Progenitor cell of endocrine pancreas (in vitro differentiated cells): Measurements from ENCODE around the gene CCL11. TPM values are rescaled to one million over a fixed set of nuclear protein-coding genes. Genes with fewer than 3 reads are reported as not detected.

Experiments used
- DNase-seq: peaks from one replicate; pipeline ENCODE4 v3.0.0; 2021; ENCODE audit warnings: low spot score; ENCODE audit not compliant: unreplicated experiment
- H3K27ac Mint-ChIP-seq: 2 replicates; pipeline ENCODE4 v1.8.0; 2021; ENCODE audit warnings: mild to moderate bottlenecking, moderate library complexity, mixed read lengths
- H3K27me3 Mint-ChIP-seq: 2 replicates; pipeline ENCODE4 v1.8.0; 2021; ENCODE audit warnings: mixed read lengths
- H3K36me3 Mint-ChIP-seq: 2 replicates; pipeline ENCODE4 v1.8.0; 2022; ENCODE audit warnings: mixed read lengths; ENCODE audit not compliant: insufficient read depth
- H3K4me1 Mint-ChIP-seq: 2 replicates; pipeline ENCODE4 v1.8.0; 2021; ENCODE audit warnings: low read depth, mixed read lengths
- H3K4me3 Mint-ChIP-seq: 2 replicates; pipeline ENCODE4 v1.8.0; 2021; ENCODE audit warnings: low read depth, mild to moderate bottlenecking, moderate library complexity, mixed read lengths
- H3K9me3 Mint-ChIP-seq: 2 replicates; pipeline ENCODE4 v1.8.0; 2021; ENCODE audit warnings: low read depth, mixed read lengths
- total RNA-seq: library from RNA; stranded (reverse); gene quantifications from 2 replicates; pipeline ENCODE4 v1.2.1, GENCODE V29; 2021
- TF ChIP-seq, protein P1 (sequence below): fragments of 200-600 bp; sonication (generic); IDR thresholded peaks from one replicate; pipeline ENCODE4 v1.5.0; 2021; ENCODE audit warnings: antibody characterized with exemption, mild to moderate bottlenecking; ENCODE audit not compliant: unreplicated experiment

CCL11 gene
- total RNA-seq, 1 donor from 2014 or later, result not detected

- H3K27me3 Mint-ChIP-seq, result peaks cover 8% of the 10 kb centered on the region
Observed at GRCh38 chr17:34243364-34244320, 41.9 kb upstream of the CCL11 start.

GRCh38 chr17:34245351-34245905 lies 40.1 kb upstream of the CCL11 start:
- no peak for DNase-seq
- H3K4me3 Mint-ChIP-seq, result no peak overlapping the region
- no peaks in the 10 kb centered on the region for H3K9me3 Mint-ChIP-seq
- no peak overlapping the region for H3K27ac Mint-ChIP-seq
- TF ChIP-seq, protein P1, sequence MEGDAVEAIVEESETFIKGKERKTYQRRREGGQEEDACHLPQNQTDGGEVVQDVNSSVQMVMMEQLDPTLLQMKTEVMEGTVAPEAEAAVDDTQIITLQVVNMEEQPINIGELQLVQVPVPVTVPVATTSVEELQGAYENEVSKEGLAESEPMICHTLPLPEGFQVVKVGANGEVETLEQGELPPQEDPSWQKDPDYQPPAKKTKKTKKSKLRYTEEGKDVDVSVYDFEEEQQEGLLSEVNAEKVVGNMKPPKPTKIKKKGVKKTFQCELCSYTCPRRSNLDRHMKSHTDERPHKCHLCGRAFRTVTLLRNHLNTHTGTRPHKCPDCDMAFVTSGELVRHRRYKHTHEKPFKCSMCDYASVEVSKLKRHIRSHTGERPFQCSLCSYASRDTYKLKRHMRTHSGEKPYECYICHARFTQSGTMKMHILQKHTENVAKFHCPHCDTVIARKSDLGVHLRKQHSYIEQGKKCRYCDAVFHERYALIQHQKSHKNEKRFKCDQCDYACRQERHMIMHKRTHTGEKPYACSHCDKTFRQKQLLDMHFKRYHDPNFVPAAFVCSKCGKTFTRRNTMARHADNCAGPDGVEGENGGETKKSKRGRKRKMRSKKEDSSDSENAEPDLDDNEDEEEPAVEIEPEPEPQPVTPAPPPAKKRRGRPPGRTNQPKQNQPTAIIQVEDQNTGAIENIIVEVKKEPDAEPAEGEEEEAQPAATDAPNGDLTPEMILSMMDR, result no peak
- H3K27me3 Mint-ChIP-seq, result peaks cover 6% of the 10 kb centered on the region
- no peaks in the 10 kb centered on the region for H3K4me1 Mint-ChIP-seq
- no peaks in the 10 kb centered on the region for H3K36me3 Mint-ChIP-seq

More at GRCh38 chr17:34243364-34244320, 41.9 kb upstream of the CCL11 start:
- no peak overlapping the region for H3K27ac Mint-ChIP-seq
- H3K36me3 Mint-ChIP-seq, result no peaks in the 10 kb centered on the region
- no peak overlapping the region for H3K4me3 Mint-ChIP-seq
- H3K4me1 Mint-ChIP-seq, result peaks cover 2% of the 10 kb centered on the region
- no peak for DNase-seq
- no peaks in the 10 kb centered on the region for H3K9me3 Mint-ChIP-seq
- TF ChIP-seq, protein P1, result no peak

DNA sequence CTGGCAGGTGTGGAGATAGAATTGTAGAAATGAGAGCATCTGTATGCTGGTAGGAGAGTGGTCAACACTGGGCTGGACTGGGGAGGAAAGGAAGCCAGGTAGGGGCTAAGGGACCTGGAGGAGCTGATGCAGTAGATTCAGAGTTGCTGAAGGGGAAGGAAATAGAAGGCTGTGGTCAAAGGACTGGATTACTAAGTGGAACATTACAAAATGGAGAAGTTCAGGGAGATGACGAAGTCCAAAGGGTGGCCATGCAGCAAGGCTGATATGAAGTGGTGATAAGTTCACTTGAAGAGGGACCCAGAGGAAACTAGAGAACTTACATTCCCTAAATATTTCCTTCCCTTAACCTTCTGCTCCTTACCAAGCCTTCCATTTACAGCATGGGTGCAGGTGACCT lies 39.1 kb upstream of the CCL11 start:
- Mint-ChIP-seq H3K4me3 (no peak overlapping the region), H3K27ac (no peak overlapping the region), H3K36me3 (no peaks in the 10 kb centered on the region), H3K27me3 (peaks cover 4% of the 10 kb centered on the region), H3K4me1 (peaks cover 5% of the 10 kb centered on the region), H3K9me3 (no peaks in the 10 kb centered on the region)
- no peak for DNase-seq
- TF ChIP-seq, protein P1, result no peak

DNA sequence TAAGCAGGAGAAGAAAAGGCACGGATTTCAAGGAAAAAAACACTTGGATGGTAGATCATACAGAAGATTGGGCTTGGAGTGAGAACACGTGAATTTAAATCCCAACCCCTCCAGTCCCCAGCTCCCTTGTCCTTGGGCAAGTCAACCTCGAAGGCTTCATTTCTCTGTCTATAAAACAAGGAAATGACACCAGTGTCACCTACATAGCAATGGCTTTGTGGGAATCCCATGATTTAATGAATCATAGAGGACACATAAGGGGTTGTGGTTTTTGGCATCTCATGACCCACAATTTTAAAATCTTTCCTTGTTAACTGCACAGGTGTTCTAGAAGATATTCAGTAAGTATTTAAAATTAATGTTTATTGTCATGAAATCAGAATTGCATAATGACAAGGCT lies 38.7 kb upstream of the CCL11 start:
- DNase-seq, result no peak
- no peak overlapping the region for H3K4me3 Mint-ChIP-seq
- H3K27ac Mint-ChIP-seq, result no peak overlapping the region
- H3K36me3 Mint-ChIP-seq, result no peaks in the 10 kb centered on the region
- H3K27me3 Mint-ChIP-seq, result peaks cover 4% of the 10 kb centered on the region
- peaks cover 5% of the 10 kb centered on the region for H3K4me1 Mint-ChIP-seq
- TF ChIP-seq, protein P1, result no peak
- H3K9me3 Mint-ChIP-seq, result no peaks in the 10 kb centered on the region

- Mint-ChIP-seq H3K27ac (no peak overlapping the region), H3K9me3 (no peaks in the 10 kb centered on the region), H3K27me3 (peaks cover 11% of the 10 kb centered on the region), H3K4me1 (peaks cover 5% of the 10 kb centered on the region), H3K4me3 (no peak overlapping the region), H3K36me3 (no peaks in the 10 kb centered on the region)
- TF ChIP-seq, protein P1, result no peak
- no peak for DNase-seq
Observed at GRCh38 chr17:34248511-34249024, 37.0 kb upstream of the CCL11 start.
